Stomach smooth muscle (tissue), 2 donors: ENCODE results near the gene RFX3.

Source experiments
- H3K27ac ChIP-seq: one replicate; pipeline ENCODE4 v1.7.0; 2013; ENCODE audit warnings: mild to moderate bottlenecking, low read length, inconsistent platforms
- H3K27me3 ChIP-seq, 2 donors: one replicate each; pipeline ENCODE4 v1.7.0; 2013; ENCODE audit warnings: low read length in 2 of 2; ENCODE audit not compliant: insufficient read depth in 2 of 2, control insufficient read depth in 1 of 2
- H3K36me3 ChIP-seq, 2 donors: one replicate each; pipeline ENCODE4 v1.7.0; 2013; ENCODE audit warnings: low read length in 2 of 2; ENCODE audit not compliant: control insufficient read depth in 2 of 2, insufficient read depth in 2 of 2
- H3K4me1 ChIP-seq: one replicate; pipeline ENCODE4 v1.7.0; 2013; ENCODE audit warnings: low read length; ENCODE audit not compliant: control insufficient read depth, insufficient read depth
- H3K4me3 ChIP-seq, 2 donors: one replicate each; pipeline ENCODE4 v1.7.0; 2013; ENCODE audit warnings: low read length in 2 of 2
- H3K9ac ChIP-seq, 2 donors: one replicate each; pipeline ENCODE4 v1.7.0; 2013; ENCODE audit warnings: low read length in 2 of 2, mild to moderate bottlenecking in 1 of 2
- H3K9me3 ChIP-seq, 2 donors: one replicate each; pipeline ENCODE4 v1.7.0; 2013; ENCODE audit warnings: low read length in 2 of 2; ENCODE audit not compliant: control insufficient read depth in 2 of 2
- donor health status: healthy.
- donor health status: Pancreatic carcinoma.

The RFX3 gene

DNA sequence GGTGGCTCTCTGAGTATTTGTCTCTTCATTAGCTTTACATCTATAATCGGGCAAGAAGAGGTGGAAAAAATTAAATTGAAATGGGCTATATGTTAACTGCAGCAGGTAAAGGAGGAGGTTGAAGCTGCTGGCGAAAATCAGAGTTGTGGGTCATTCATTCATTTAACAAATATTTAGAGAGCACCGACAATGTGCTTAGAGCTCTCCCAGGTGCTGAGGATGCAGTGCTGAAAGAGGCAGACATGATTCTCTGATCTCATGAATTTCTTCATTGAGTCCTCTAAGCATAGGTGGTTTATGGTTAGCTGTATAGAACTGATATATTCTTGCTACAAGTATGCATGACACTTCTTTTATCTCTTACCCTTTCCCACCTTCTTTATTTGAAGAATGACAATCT, 243.4 kb downstream of the RFX3 start:
- Histone ChIP-seq H3K9me3 (no peaks in the 10 kb centered on the region), H3K36me3 (peaks cover 0 to 3% of the 10 kb centered on the region in 2 donors)

GRCh38 chr9:3281399-3281798, 244.4 kb downstream of the RFX3 start:
- Histone ChIP-seq H3K36me3 (peaks cover 0 to under 1% of the 10 kb centered on the region in 2 donors), H3K4me1 (no peaks in the 10 kb centered on the region), H3K4me3 (no peak overlapping the region), H3K9ac (no peak overlapping the region), H3K9me3 (no peaks in the 10 kb centered on the region), H3K27me3 (no peaks in the 10 kb centered on the region), H3K27ac (no peak overlapping the region)

More for the DNA sequence above, 243.4 kb downstream of the RFX3 start:
- no peaks in the 10 kb centered on the region for H3K27me3 ChIP-seq
- no peak overlapping the region for H3K27ac ChIP-seq
- H3K9ac ChIP-seq: no peak overlapping the region
- H3K4me1 ChIP-seq: no peaks in the 10 kb centered on the region
- no peak overlapping the region for H3K4me3 ChIP-seq

DNA sequence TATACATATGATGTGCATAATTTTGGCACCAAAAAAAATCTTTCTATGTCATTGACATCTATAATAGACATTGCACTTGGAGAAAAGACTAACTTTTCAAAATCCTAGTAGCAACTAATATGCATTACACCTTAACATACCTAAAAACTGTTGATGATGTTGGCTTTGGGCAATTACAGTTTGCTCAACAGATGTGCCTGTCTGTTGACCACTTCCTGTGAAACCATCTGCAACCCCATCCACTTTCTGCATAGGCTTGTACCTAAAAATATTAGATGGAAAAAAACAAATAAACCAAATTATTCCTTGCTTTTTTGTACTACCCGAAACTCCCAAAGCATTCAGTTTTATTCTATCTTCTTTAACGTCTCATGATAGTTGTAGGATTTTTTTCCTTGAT, 248.6 kb downstream of the RFX3 start:
- no peaks in the 10 kb centered on the region for H3K27me3 ChIP-seq
- no peaks in the 10 kb centered on the region for H3K9me3 ChIP-seq
- H3K4me1 ChIP-seq: no peaks in the 10 kb centered on the region
- H3K4me3 ChIP-seq: no peak overlapping the region
- peaks cover 0 to 6% of the 10 kb centered on the region in 2 donors for H3K36me3 ChIP-seq
- H3K27ac ChIP-seq: no peak overlapping the region
- H3K9ac ChIP-seq: no peak overlapping the region

- Histone ChIP-seq H3K27ac (no peak overlapping the region), H3K9me3 (no peaks in the 10 kb centered on the region), H3K9ac (no peak overlapping the region), H3K4me3 (no peak overlapping the region), H3K36me3 (peaks cover 0 to 6% of the 10 kb centered on the region in 2 donors), H3K4me1 (no peaks in the 10 kb centered on the region), H3K27me3 (no peaks in the 10 kb centered on the region)
Observed at GRCh38 chr9:3271581-3271980, 254.2 kb downstream of the RFX3 start.

GRCh38 chr9:3271157-3271556, 254.6 kb downstream of the RFX3 start:
- no peak overlapping the region for H3K4me3 ChIP-seq
- H3K27ac ChIP-seq: no peak overlapping the region
- no peaks in the 10 kb centered on the region for H3K4me1 ChIP-seq
- H3K9ac ChIP-seq: no peak overlapping the region
- peaks cover 0 to 6% of the 10 kb centered on the region in 2 donors for H3K36me3 ChIP-seq
- H3K27me3 ChIP-seq: no peaks in the 10 kb centered on the region
- H3K9me3 ChIP-seq: no peaks in the 10 kb centered on the region

GRCh38 chr9:3268223-3268622, 257.6 kb downstream of the RFX3 start:
- peaks cover 2 to 5% of the 10 kb centered on the region in 2 donors for H3K36me3 ChIP-seq
- H3K9me3 ChIP-seq: no peaks in the 10 kb centered on the region
- no peak overlapping the region for H3K9ac ChIP-seq
- no peaks in the 10 kb centered on the region for H3K4me1 ChIP-seq
- H3K4me3 ChIP-seq: no peak overlapping the region
- no peaks in the 10 kb centered on the region for H3K27me3 ChIP-seq
- no peak overlapping the region for H3K27ac ChIP-seq

DNA sequence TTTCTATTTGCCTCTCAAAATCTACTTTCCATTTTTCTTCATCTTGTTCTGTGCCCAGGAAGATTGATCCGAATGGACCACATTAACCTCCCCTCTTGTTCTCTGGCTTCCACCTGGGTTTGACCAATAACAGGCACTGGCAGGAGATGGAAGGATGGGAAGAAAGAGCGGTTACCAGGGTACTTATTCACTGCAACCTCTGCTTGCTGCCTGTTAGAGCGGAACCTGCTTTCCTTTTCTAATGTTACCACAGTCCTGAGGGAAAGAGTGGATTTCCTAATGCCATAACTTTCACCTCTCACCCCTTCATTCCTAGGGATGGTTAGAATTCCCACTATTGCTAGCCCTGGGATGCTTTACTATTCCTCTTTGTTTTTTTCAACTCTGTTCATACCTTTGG, 262.1 kb downstream of the RFX3 start:
- no peak overlapping the region for H3K9ac ChIP-seq
- H3K9me3 ChIP-seq: no peaks in the 10 kb centered on the region
- no peaks in the 10 kb centered on the region for H3K4me1 ChIP-seq
- no peak overlapping the region for H3K27ac ChIP-seq
- H3K36me3 ChIP-seq: peaks cover 6 to 7% of the 10 kb centered on the region in 2 donors
- H3K27me3 ChIP-seq: no peaks in the 10 kb centered on the region
- no peak overlapping the region for H3K4me3 ChIP-seq

- no peaks in the 10 kb centered on the region for H3K4me1 ChIP-seq
- H3K9me3 ChIP-seq: no peaks in the 10 kb centered on the region
- no peak overlapping the region for H3K4me3 ChIP-seq
- no peak overlapping the region for H3K27ac ChIP-seq
- H3K9ac ChIP-seq: no peak overlapping the region
- peaks cover 6 to 7% of the 10 kb centered on the region in 2 donors for H3K36me3 ChIP-seq
- H3K27me3 ChIP-seq: no peaks in the 10 kb centered on the region
Observed at GRCh38 chr9:3262826-3263529, 262.8 kb downstream of the RFX3 start.

GRCh38 chr9:3261484-3261883, 264.3 kb downstream of the RFX3 start:
- Histone ChIP-seq H3K4me1 (no peaks in the 10 kb centered on the region), H3K36me3 (peaks cover 7 to 14% of the 10 kb centered on the region in 2 donors), H3K9me3 (no peaks in the 10 kb centered on the region), H3K27ac (no peak overlapping the region), H3K9ac (no peak overlapping the region), H3K27me3 (no peaks in the 10 kb centered on the region), H3K4me3 (no peak overlapping the region)

GRCh38 chr9:3256571-3257330, 269.1 kb downstream of the RFX3 start:
- peaks cover 3 to 14% of the 10 kb centered on the region in 2 donors for H3K36me3 ChIP-seq
- H3K27ac ChIP-seq: no peak overlapping the region
- H3K9me3 ChIP-seq: no peaks in the 10 kb centered on the region
- H3K27me3 ChIP-seq: no peaks in the 10 kb centered on the region
- no peak overlapping the region for H3K9ac ChIP-seq
- no peaks in the 10 kb centered on the region for H3K4me1 ChIP-seq
- no peak overlapping the region for H3K4me3 ChIP-seq

GRCh38 chr9:3251309-3251708, 274.5 kb downstream of the RFX3 start:
- Histone ChIP-seq H3K27me3 (no peaks in the 10 kb centered on the region), H3K9me3 (no peaks in the 10 kb centered on the region), H3K27ac (no peak overlapping the region), H3K9ac (no peak overlapping the region), H3K4me1 (no peaks in the 10 kb centered on the region), H3K4me3 (no peak overlapping the region), H3K36me3 (peaks cover under 1 to 3% of the 10 kb centered on the region in 2 donors)
